Uterus (tissue), 2 donors: ENCODE results near the gene DRAM1.
"Not testable (repeated sequence)": the region's sequence is repeated elsewhere in the genome, so short reads cannot be mapped to it uniquely, and the experiment has no call there.

Experiments
- POLR2A ChIP-seq, 2 donors: fragments of 450-650 bp; IDR thresholded peaks; one replicate each; pipeline ENCODE4 v1.6.1; 2016; ENCODE audit warnings: antibody characterized with exemption in 2 of 2, mild to moderate bottlenecking in 1 of 2, moderate library complexity in 1 of 2
- TF ChIP-seq, protein P1 (sequence below), 4 experiments: fragments of 200-600 bp in 2 of 4; fragments of 450-650 bp in 2 of 4; sonication (generic) in 2 of 4; IDR thresholded peaks; one replicate each; pipeline ENCODE4 v1.5.1; 2016 to 2019; ENCODE audit warnings: antibody characterized with exemption in 4 of 4, mild to moderate bottlenecking in 2 of 4, moderate library complexity in 1 of 4

DNA sequence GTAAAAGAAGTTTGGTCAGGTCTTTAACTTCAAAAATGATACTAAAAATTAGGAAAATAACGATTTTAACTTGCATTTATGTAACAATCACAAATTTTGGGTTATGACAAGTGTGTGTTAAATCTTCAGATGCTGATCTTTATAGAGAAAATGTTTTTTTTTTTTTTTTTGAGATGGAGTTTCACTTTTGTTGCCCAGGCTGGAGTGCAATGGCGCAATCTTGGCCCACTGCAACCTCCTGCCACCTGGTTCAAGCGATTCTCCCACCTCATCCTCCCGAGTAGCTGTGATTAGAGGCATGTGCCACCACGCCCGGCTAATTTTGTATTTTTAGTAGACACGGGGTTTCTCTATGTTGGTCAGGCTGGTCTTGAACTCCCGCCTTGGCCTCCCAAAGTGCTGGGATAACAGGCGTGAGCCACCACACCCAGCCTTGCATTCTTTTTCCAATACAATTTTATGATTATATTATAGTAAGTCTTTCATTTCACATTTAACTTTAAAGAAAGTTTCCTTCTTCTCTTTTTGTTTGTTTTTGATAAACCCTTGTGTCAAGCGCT is 7.5 kb downstream of the DRAM1 start:
- TF ChIP-seq POLR2A (IDR thresholded peaks at IDR 0.05): not testable (repeated sequence)
- TF ChIP-seq, protein P1, sequence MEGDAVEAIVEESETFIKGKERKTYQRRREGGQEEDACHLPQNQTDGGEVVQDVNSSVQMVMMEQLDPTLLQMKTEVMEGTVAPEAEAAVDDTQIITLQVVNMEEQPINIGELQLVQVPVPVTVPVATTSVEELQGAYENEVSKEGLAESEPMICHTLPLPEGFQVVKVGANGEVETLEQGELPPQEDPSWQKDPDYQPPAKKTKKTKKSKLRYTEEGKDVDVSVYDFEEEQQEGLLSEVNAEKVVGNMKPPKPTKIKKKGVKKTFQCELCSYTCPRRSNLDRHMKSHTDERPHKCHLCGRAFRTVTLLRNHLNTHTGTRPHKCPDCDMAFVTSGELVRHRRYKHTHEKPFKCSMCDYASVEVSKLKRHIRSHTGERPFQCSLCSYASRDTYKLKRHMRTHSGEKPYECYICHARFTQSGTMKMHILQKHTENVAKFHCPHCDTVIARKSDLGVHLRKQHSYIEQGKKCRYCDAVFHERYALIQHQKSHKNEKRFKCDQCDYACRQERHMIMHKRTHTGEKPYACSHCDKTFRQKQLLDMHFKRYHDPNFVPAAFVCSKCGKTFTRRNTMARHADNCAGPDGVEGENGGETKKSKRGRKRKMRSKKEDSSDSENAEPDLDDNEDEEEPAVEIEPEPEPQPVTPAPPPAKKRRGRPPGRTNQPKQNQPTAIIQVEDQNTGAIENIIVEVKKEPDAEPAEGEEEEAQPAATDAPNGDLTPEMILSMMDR (IDR thresholded peaks at IDR 0.05): not testable (repeated sequence)
